H1 (cell line): ENCODE data around the gene WSCD2. TPM values are rescaled to one million over a fixed set of nuclear protein-coding genes. Genes with fewer than 3 reads are reported as not detected.

Experiments used
- CTCF ChIA-PET: fragments of 300-600 bp; sonication (Branson Sonifier 250); formaldehyde crosslinking; loops from one replicate; lab custom pipeline; 2021; ENCODE audit not compliant: partially characterized antibody; lab: Charles Lee
- POLR2A ChIA-PET: fragments of 300-600 bp; sonication (Branson Sonifier 250); formaldehyde crosslinking; loops from one replicate; lab custom pipeline; 2021; ENCODE audit warnings: inconsistent platforms; ENCODE audit not compliant: partially characterized antibody; lab: Charles Lee
- DNase-seq, 2 experiments: peaks; one replicate each; pipeline versions ENCODE4 v3.0.0 to v3.0.0-alpha.2; 2010 to 2022; ENCODE audit warnings: low spot score in 2 of 2, low read depth in 1 of 2, mixed read lengths in 1 of 2
- FAIRE-seq: peaks from 2 replicates; lab custom pipeline; 2011; peaks lifted over from hg19 to GRCh38; lab: Jason Lieb, UNC
- H2AFZ ChIP-seq: 2 replicates; pipeline ENCODE4 v1.8.1; 2012; ENCODE audit warnings: low read length, inconsistent platforms
- H2AK5ac ChIP-seq: 2 replicates; pipeline ENCODE4 v1.6.1; 2013; ENCODE audit warnings: low read depth, low read length
- H2BK120ac ChIP-seq: replicated peaks from 2 replicates; pipeline ENCODE3; 2013; ENCODE audit warnings: low read depth, low read length, inconsistent platforms
- H2BK12ac ChIP-seq: 2 replicates; pipeline ENCODE4 v1.6.1; 2013; ENCODE audit warnings: low read depth, low read length
- H2BK15ac ChIP-seq: 2 replicates; pipeline ENCODE4 v1.6.1; 2013; ENCODE audit warnings: low read length
- H2BK20ac ChIP-seq: 2 replicates; pipeline ENCODE4 v1.6.1; 2013; ENCODE audit warnings: low read length
- H2BK5ac ChIP-seq: 2 replicates; pipeline ENCODE4 v1.6.1; 2013; ENCODE audit warnings: low read depth, low read length
- H3K14ac ChIP-seq: 2 replicates; pipeline ENCODE4 v1.6.1; 2013; ENCODE audit warnings: inconsistent platforms; ENCODE audit not compliant: insufficient read length
- H3K18ac ChIP-seq: 2 replicates; pipeline ENCODE4 v1.6.1; 2013; ENCODE audit warnings: low read length; ENCODE audit errors: extremely low read depth
- H3K23ac ChIP-seq: 2 replicates; pipeline ENCODE4 v1.6.1; 2013; ENCODE audit warnings: inconsistent platforms; ENCODE audit not compliant: insufficient read length
- H3K23me2 ChIP-seq: 2 replicates; pipeline ENCODE4 v1.6.1; 2013; ENCODE audit warnings: low read depth, low read length
- H3K27ac ChIP-seq: 2 replicates; pipeline ENCODE4 v1.6.1; 2011; ENCODE audit warnings: low read depth, low read length, inconsistent platforms
- H3K27me3 ChIP-seq, 4 experiments: replicated peaks in 1 of 4; 1 replicate in 1 of 4; 2 replicates in 3 of 4; pipeline versions ENCODE4 v1.6.1 to v1.8.1; 2011 to 2013; ENCODE audit warnings: low read length in 3 of 4, mild to moderate bottlenecking in 3 of 4, inconsistent platforms in 2 of 4, mixed read lengths in 2 of 4, moderate library complexity in 1 of 4; ENCODE audit not compliant: control insufficient read depth in 3 of 4, insufficient read depth in 3 of 4; ENCODE audit errors: extremely low read depth in 1 of 4
- H3K36me3 ChIP-seq, 4 experiments: 2 replicates each; pipeline versions ENCODE4 v1.6.1 to v1.8.1; 2011 to 2013; ENCODE audit warnings: mild to moderate bottlenecking in 4 of 4, low read length in 3 of 4, moderate library complexity in 2 of 4, control low read depth in 1 of 4, inconsistent platforms in 1 of 4; ENCODE audit not compliant: insufficient read depth in 4 of 4, control insufficient read depth in 2 of 4
- H3K4ac ChIP-seq: replicated peaks from 2 replicates; pipeline ENCODE3; 2013; ENCODE audit warnings: low read length, low read depth, mixed read lengths, inconsistent platforms; ENCODE audit not compliant: insufficient read length
- H3K4me1 ChIP-seq, 4 experiments: replicated peaks in 1 of 4; 1 replicate in 1 of 4; 2 replicates in 3 of 4; pipeline versions ENCODE4 v1.6.1 to v1.8.1; 2011 to 2013; ENCODE audit warnings: low read length in 3 of 4, inconsistent platforms in 2 of 4, mixed read lengths in 1 of 4; ENCODE audit not compliant: insufficient read depth in 4 of 4, control insufficient read depth in 3 of 4
- H3K4me2 ChIP-seq, 2 experiments: 2 replicates each; pipeline versions ENCODE4 v1.6.1 to v1.8.1; 2011 to 2013; ENCODE audit warnings: low read depth in 2 of 2, low read length in 2 of 2, control low read depth in 1 of 2, inconsistent platforms in 1 of 2, mild to moderate bottlenecking in 1 of 2; ENCODE audit not compliant: insufficient read depth in 1 of 2
- H3K4me3 ChIP-seq, 4 experiments: fragments of 200-600, 300-600 bp in 1 of 4; sonication (generic), shearing (Covaris generic), sonication (Bioruptor Twin) in 1 of 4; 2 replicates each; pipeline versions ENCODE4 v1.5.1 to v1.8.1; 2011 to 2016; ENCODE audit warnings: low read length in 4 of 4, low read depth in 3 of 4, control low read depth in 2 of 4, inconsistent platforms in 2 of 4, mild to moderate bottlenecking in 2 of 4, mixed read lengths in 1 of 4, moderate library complexity in 1 of 4; ENCODE audit not compliant: insufficient read depth in 2 of 4; ENCODE audit errors: extremely low read depth in 1 of 4
- H3K56ac ChIP-seq: replicated peaks from 2 replicates; pipeline ENCODE3; 2013; ENCODE audit warnings: low read depth, mild to moderate bottlenecking, mixed read lengths, low read length, inconsistent platforms; ENCODE audit not compliant: insufficient read length
- H3K79me1 ChIP-seq: 2 replicates; pipeline ENCODE4 v1.6.1; 2013; ENCODE audit warnings: low read depth, low read length, control low read depth
- H3K79me2 ChIP-seq, 2 experiments: 2 replicates each; pipeline versions ENCODE4 v1.6.1 to v1.8.1; 2012 to 2013; ENCODE audit warnings: low read length in 2 of 2, mild to moderate bottlenecking in 2 of 2, inconsistent platforms in 1 of 2; ENCODE audit not compliant: insufficient read depth in 2 of 2, control insufficient read depth in 1 of 2
- H3K9ac ChIP-seq, 4 experiments: replicated peaks in 1 of 4; 1 replicate in 1 of 4; 2 replicates in 3 of 4; pipeline versions ENCODE4 v1.6.1 to v1.8.1; 2011 to 2013; ENCODE audit warnings: low read depth in 3 of 4, low read length in 3 of 4, control low read depth in 2 of 4, mild to moderate bottlenecking in 2 of 4, moderate library complexity in 2 of 4, inconsistent platforms in 1 of 4; ENCODE audit errors: extremely low read depth in 1 of 4
- H3K9me3 ChIP-seq, 2 experiments: 2 replicates each; pipeline versions ENCODE4 v1.6.1 to v1.8.1; 2012 to 2013; ENCODE audit warnings: mild to moderate bottlenecking in 2 of 2, moderate library complexity in 2 of 2, control low read depth in 1 of 2, inconsistent platforms in 1 of 2, low read depth in 1 of 2, low read length in 1 of 2, mixed read lengths in 1 of 2; ENCODE audit not compliant: insufficient read depth in 2 of 2
- H4K20me1 ChIP-seq, 2 experiments: replicated peaks in 1 of 2; 2 replicates each; pipeline versions ENCODE3 to v1.8.1; 2011 to 2013; ENCODE audit warnings: inconsistent platforms in 2 of 2, low read length in 2 of 2, mild to moderate bottlenecking in 1 of 2; ENCODE audit not compliant: insufficient read depth in 2 of 2, control insufficient read depth in 1 of 2
- H4K5ac ChIP-seq: 2 replicates; pipeline ENCODE4 v1.6.1; 2013; ENCODE audit warnings: low read length, low read depth, mixed read lengths, inconsistent platforms; ENCODE audit not compliant: insufficient read length
- H4K8ac ChIP-seq: 2 replicates; pipeline ENCODE4 v1.8.0; 2013; ENCODE audit warnings: mild to moderate bottlenecking, moderate library complexity, low read length, inconsistent platforms; ENCODE audit not compliant: insufficient read depth; ENCODE audit errors: extremely low read depth
- H4K91ac ChIP-seq: replicated peaks from 2 replicates; pipeline ENCODE3; 2013; ENCODE audit warnings: low read length, mixed read lengths, inconsistent platforms; ENCODE audit not compliant: insufficient read length
- MAFK ChIP-seq: IDR thresholded peaks from 2 replicates; pipeline ENCODE4 v1.6.1; 2012; ENCODE audit warnings: low read depth, mild to moderate bottlenecking, improper control_type of control experiment, low read length
- PHF8 ChIP-seq: fragments of 200-600 bp; sonication (generic); conservative IDR thresholded peaks from 2 replicates; pipeline ENCODE4 v1.7.1; 2012; ENCODE audit warnings: low read depth, mild to moderate bottlenecking, inconsistent platforms, low read length, moderate library complexity
- POLR2AphosphoS5 ChIP-seq: IDR thresholded peaks from 2 replicates; pipeline ENCODE4 v1.6.1; 2011; ENCODE audit warnings: low read depth, low read length
- TAF7 ChIP-seq: optimal IDR thresholded peaks from 2 replicates; pipeline ENCODE3; 2011; ENCODE audit warnings: low read depth, mild to moderate bottlenecking, inconsistent platforms, low read length, moderate library complexity, borderline replicate concordance
- ZNF274 ChIP-seq: IDR thresholded peaks from 2 replicates; pipeline ENCODE4 v1.7.0; 2012; ENCODE audit warnings: low read length, borderline replicate concordance; ENCODE audit errors: extremely low read depth
- polyA plus RNA-seq, 7 experiments: library from polyadenylated mRNA; depleted of rRNA in 3 of 7; stranded (reverse) in 5 of 7; unstranded in 2 of 7; fragments of >200 nt in 5 of 7; fragments of 200-250 nt in 2 of 7; gene quantifications; 1 replicate in 5 of 7; 2 replicates in 1 of 7; 4 replicates in 1 of 7; pipeline versions ENCODE4 v1.2.1 to v1.2.3, GENCODE V29; 2011 to 2013; ENCODE audit warnings: missing spikeins in 2 of 7, mixed read lengths in 2 of 7
- total RNA-seq: library from RNA; stranded (reverse); fragmentation: NEBNext Ultra II Directional; extraction: Animal tissue kit (Norgen Biotek cat#: 25700); gene quantifications from 2 replicates; pipeline ENCODE4 v1.2.1, GENCODE V29; 2021

The WSCD2 gene
- total and polyA plus RNA-seq, 2 of the 8 experiments (the other 6 are each of a cell fraction or from before 2014, with no cell fraction given) = 1.3 to 2.2 TPM

GRCh38 chr12:108103087-108103486 is 26.0 kb upstream of the WSCD2 start:
- Histone ChIP-seq H2AFZ (no peak overlapping the region), H2BK12ac (no peak overlapping the region), H4K8ac (no peak overlapping the region), H2BK120ac (no peak overlapping the region), H3K18ac (no peak overlapping the region), H3K9me3 (no peaks in the 10 kb centered on the region), H3K23ac (no peak overlapping the region), H4K5ac (no peak overlapping the region), H4K91ac (no peak overlapping the region), H3K23me2 (no peaks in the 10 kb centered on the region), H3K4me3 (no peak overlapping the region), H3K79me2 (no peaks in the 10 kb centered on the region), H3K56ac (no peak overlapping the region), H2BK15ac (no peak overlapping the region), H3K4ac (no peak overlapping the region), H3K27me3 (no peaks in the 10 kb centered on the region), H3K4me1 (peaks cover 0 to 12% (median 0%) of the 10 kb centered on the region in 4 experiments; a peak in 1 of 7 replicates), H3K36me3 (no peaks in the 10 kb centered on the region), H4K20me1 (no peaks in the 10 kb centered on the region), H2AK5ac (no peak overlapping the region), H3K79me1 (no peaks in the 10 kb centered on the region; the same call in 1 of the 2 replicates), H3K4me2 (no peak overlapping the region), H2BK5ac (no peak overlapping the region), H2BK20ac (no peak overlapping the region), H3K9ac (no peak overlapping the region), H3K14ac (no peak overlapping the region), H3K27ac (no peak overlapping the region)
- DNase-seq (no peak), FAIRE-seq (no peak)
- ChIA-PET CTCF (interaction anchor here (0.8 to 4.6 kb wide), 5 partner anchors 42 to 391 kb away, joined by 3 to 22 read pairs (median 3); no protein-coding TSS in a partner anchor), POLR2A (interaction anchor here (0.9 kb wide), 1 partner anchor 10 kb away, joined by 3 read pairs; no protein-coding TSS in a partner anchor)
- TF ChIP-seq POLR2AphosphoS5 = no peak
- no peak for TF ChIP-seq TAF7
- no peak for TF ChIP-seq ZNF274
- no peak for TF ChIP-seq PHF8
- TF ChIP-seq MAFK = no peak
